ENCODE data around the gene GSG1L2.

Gene GSG1L2

DNA sequence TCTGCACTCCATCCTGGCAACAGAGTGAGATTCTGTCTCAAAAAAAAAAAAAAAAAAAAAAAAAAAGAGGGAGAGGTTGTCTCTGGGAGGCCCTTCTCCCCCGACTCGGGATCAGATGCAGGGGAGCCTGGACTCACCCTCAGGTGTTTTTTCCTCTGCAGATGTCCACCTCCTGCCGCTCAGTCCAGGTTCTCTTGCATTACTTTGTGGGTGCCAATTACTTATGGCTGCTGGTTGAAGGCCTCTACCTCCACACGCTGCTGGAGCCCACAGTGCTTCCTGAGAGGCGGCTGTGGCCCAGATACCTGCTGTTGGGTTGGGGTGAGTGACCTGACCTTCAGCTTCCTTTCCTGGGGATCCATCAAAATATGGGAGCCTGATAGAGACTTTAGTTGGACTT is 37.9 kb upstream of the GSG1L2 start:
- Histone ChIP-seq H3K4me1 (ENCODE audit: control insufficient read depth in 1 of 2, insufficient read depth in 1 of 2, low read depth in 1 of 2, low read length in 1 of 2) (peaks cover 4 to 9% of the 10 kb centered on the region in 2 experiments), H3K27me3 (no peaks in the 10 kb centered on the region), H3K36me3 (no peaks in the 10 kb centered on the region), H3K4me3 (ENCODE audit: low read depth in 1 of 2, low read length in 1 of 2) (no peak overlapping the region), H3K27ac (no peak overlapping the region), H3K9me3 (no peaks in the 10 kb centered on the region)
- TF ChIP-seq, protein P1, sequence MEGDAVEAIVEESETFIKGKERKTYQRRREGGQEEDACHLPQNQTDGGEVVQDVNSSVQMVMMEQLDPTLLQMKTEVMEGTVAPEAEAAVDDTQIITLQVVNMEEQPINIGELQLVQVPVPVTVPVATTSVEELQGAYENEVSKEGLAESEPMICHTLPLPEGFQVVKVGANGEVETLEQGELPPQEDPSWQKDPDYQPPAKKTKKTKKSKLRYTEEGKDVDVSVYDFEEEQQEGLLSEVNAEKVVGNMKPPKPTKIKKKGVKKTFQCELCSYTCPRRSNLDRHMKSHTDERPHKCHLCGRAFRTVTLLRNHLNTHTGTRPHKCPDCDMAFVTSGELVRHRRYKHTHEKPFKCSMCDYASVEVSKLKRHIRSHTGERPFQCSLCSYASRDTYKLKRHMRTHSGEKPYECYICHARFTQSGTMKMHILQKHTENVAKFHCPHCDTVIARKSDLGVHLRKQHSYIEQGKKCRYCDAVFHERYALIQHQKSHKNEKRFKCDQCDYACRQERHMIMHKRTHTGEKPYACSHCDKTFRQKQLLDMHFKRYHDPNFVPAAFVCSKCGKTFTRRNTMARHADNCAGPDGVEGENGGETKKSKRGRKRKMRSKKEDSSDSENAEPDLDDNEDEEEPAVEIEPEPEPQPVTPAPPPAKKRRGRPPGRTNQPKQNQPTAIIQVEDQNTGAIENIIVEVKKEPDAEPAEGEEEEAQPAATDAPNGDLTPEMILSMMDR (IDR thresholded peaks at IDR 0.05) = no peak

DNA sequence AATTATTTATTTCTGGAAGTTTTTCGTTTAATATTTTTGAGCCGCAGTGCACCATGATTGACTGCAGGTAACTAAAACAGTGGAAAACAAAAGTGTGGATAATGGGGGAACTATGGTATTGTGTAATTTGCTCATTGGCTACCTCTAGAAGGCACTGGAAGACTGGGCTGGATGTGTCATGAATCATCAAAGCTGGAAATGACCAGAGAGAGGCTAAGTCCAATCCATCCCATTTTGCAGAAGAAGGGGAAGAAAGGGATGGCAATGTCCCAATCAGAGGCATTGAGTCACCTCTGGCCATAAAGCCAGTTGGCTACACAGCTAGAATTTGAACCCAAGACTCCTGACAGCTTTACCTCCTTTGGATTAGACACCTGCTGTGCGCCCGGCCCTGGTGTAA is 33.2 kb upstream of the GSG1L2 start:
- TF ChIP-seq, protein P1 (IDR thresholded peaks at IDR 0.05) = no peak
- Histone ChIP-seq H3K4me3 (ENCODE audit: low read depth in 1 of 2, low read length in 1 of 2) (no peak overlapping the region), H3K36me3 (no peaks in the 10 kb centered on the region), H3K27me3 (peaks cover 8% of the 10 kb centered on the region), H3K27ac (no peak overlapping the region), H3K9me3 (no peaks in the 10 kb centered on the region), H3K4me1 (ENCODE audit: control insufficient read depth in 1 of 2, insufficient read depth in 1 of 2, low read depth in 1 of 2, low read length in 1 of 2) (no peaks in the 10 kb centered on the region)

GRCh38 chr17:9854255-9854654 is 32.4 kb upstream of the GSG1L2 start:
- H3K27ac ChIP-seq = no peak overlapping the region
- H3K27me3 ChIP-seq = peaks cover 10% of the 10 kb centered on the region
- no peak overlapping the region for H3K4me3 ChIP-seq (ENCODE audit: low read depth in 1 of 2, low read length in 1 of 2)
- no peaks in the 10 kb centered on the region for H3K9me3 ChIP-seq
- TF ChIP-seq, protein P1 (IDR thresholded peaks at IDR 0.05) = no peak
- no peaks in the 10 kb centered on the region for H3K36me3 ChIP-seq
- no peaks in the 10 kb centered on the region for H3K4me1 ChIP-seq (ENCODE audit: control insufficient read depth in 1 of 2, insufficient read depth in 1 of 2, low read depth in 1 of 2, low read length in 1 of 2)

DNA sequence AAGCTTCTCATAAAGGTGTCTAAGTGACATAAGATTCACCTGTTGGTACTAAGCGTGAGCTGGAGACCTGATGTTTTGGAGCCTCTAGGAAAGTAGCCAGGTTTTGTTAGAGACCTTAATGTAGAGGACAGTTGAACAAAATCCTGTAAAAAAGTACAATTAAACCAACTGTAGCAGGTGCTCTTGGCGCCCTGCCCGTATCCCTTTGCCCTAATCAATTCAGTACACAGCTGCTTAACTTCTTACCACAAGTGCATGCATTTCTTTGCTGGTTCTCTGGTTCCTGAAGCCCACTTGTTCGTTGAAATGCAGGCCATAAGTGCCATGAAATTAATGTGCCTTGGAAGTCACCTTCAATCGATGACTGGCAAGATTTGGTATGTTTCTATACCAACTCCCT is 28.3 kb upstream of the GSG1L2 start:
- TF ChIP-seq, protein P1 (IDR thresholded peaks at IDR 0.05) = no peak
- peaks cover 33% of the 10 kb centered on the region for H3K27me3 ChIP-seq
- H3K9me3 ChIP-seq = no peaks in the 10 kb centered on the region

GRCh38 chr17:9845306-9845705 is 23.4 kb upstream of the GSG1L2 start:
- Histone ChIP-seq H3K9me3 (no peaks in the 10 kb centered on the region), H3K27me3 (peaks cover 44% of the 10 kb centered on the region), H3K4me1 (ENCODE audit: control insufficient read depth in 1 of 2, insufficient read depth in 1 of 2, low read depth in 1 of 2, low read length in 1 of 2) (no peaks in the 10 kb centered on the region), H3K36me3 (no peaks in the 10 kb centered on the region), H3K27ac (no peak overlapping the region), H3K4me3 (ENCODE audit: low read depth in 1 of 2, low read length in 1 of 2) (no peak overlapping the region)
- TF ChIP-seq, protein P1 (IDR thresholded peaks at IDR 0.05) = no peak

More for the DNA sequence above, 28.3 kb upstream of the GSG1L2 start:
- H3K4me1 ChIP-seq (ENCODE audit: control insufficient read depth in 1 of 2, insufficient read depth in 1 of 2, low read depth in 1 of 2, low read length in 1 of 2) = no peaks in the 10 kb centered on the region
- H3K27ac ChIP-seq = no peak overlapping the region
- no peaks in the 10 kb centered on the region for H3K36me3 ChIP-seq
- no peak overlapping the region for H3K4me3 ChIP-seq (ENCODE audit: low read depth in 1 of 2, low read length in 1 of 2)

DNA sequence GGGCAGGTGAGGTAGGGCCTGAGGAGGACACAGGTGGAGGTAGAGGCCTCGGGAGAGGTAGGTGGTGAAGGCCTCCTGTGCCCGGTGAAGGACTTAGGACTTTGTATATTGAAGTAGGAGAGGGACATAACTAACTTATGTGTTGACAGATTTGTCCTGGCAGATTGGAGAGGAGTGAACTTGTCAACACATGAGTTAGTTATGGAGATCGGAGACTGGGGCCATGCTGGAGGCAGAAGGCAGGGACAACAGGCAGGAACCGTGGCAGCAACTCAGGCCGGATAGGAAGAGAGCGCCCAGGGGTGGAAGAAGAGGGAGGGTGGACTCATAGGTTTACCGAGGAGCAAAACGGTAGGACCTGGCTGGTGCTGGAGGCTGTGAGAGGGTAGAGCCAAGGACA is 22.3 kb upstream of the GSG1L2 start:
- Histone ChIP-seq H3K27ac (no peak overlapping the region), H3K9me3 (no peaks in the 10 kb centered on the region), H3K36me3 (no peaks in the 10 kb centered on the region), H3K27me3 (peaks cover 49% of the 10 kb centered on the region), H3K4me1 (ENCODE audit: control insufficient read depth in 1 of 2, insufficient read depth in 1 of 2, low read depth in 1 of 2, low read length in 1 of 2) (no peaks in the 10 kb centered on the region), H3K4me3 (ENCODE audit: low read depth in 1 of 2, low read length in 1 of 2) (no peak overlapping the region)
- TF ChIP-seq, protein P1 (IDR thresholded peaks at IDR 0.05) = no peak

Measured in neutrophil (primary cell).